Uterus (tissue), 2 donors: ENCODE data around the gene ADGRE3.

Experiments used
- CTCF ChIP-seq, 4 experiments: fragments of 200-600 bp in 2 of 4; fragments of 450-650 bp in 2 of 4; sonication (generic) in 2 of 4; IDR thresholded peaks; one replicate each; pipeline ENCODE4 v1.5.1; 2016 to 2019; ENCODE audit warnings: antibody characterized with exemption in 4 of 4, mild to moderate bottlenecking in 2 of 4, moderate library complexity in 1 of 4
- POLR2A ChIP-seq, 2 donors: fragments of 450-650 bp; IDR thresholded peaks; one replicate each; pipeline ENCODE4 v1.6.1; 2016; ENCODE audit warnings: antibody characterized with exemption in 2 of 2, mild to moderate bottlenecking in 1 of 2, moderate library complexity in 1 of 2

- TF ChIP-seq POLR2A (IDR thresholded peaks at IDR 0.05) (no peak), CTCF (IDR thresholded peaks at IDR 0.05) (no peak)
Measured at GRCh38 chr19:14606627-14607026, 68.0 kb downstream of the ADGRE3 start.
